Measurements from ENCODE around the gene IL10RB.

IL10RB gene

DNA sequence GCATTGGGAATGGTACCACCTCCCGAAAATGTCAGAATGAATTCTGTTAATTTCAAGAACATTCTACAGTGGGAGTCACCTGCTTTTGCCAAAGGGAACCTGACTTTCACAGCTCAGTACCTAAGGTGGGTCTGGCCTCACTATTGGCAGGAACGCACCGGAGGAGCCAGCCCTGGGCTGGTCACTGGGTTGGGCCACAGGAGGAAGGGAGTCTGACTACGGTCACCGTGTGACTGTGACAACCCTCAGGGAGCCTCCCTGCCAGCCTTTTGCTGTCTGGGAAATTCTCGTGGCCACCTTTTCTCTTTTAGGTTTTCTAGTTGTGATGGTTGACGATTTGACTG lies 2.2 kb downstream of the IL10RB start:
- no peak for DNase-seq

DNA sequence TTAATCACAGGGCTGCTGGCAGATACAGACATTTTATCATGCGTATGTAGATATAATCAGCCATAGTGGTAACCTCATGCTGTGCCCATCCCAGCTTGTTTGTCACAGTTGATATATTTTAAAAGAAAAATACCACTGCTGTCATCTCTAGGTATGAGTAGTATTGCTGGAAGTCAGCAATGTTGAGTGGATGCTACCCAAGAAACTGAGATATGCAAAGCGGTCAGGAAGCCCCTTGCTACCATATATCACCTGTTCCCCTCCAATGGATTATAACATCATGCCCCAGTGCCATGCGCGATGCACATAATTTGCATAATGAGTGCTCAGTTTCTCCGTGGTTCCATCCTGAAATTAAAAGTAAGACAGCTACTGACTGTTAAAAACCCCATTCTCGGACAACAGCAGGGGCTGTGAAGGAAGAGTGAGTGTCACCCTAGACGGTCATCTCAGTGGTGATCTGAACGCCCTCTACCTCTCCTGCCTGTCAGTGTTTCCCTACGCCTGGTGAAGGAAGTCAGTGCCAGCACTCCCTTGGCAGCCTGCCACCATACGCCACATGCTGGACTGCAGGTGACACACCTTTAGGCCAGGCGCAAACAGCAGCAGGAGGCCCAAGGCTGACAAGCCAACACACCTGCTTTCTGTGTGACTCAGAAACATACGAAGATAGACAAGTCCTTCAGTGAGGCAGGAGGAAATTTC lies 2.7 kb downstream of the IL10RB start:
- no peak for DNase-seq

DNA sequence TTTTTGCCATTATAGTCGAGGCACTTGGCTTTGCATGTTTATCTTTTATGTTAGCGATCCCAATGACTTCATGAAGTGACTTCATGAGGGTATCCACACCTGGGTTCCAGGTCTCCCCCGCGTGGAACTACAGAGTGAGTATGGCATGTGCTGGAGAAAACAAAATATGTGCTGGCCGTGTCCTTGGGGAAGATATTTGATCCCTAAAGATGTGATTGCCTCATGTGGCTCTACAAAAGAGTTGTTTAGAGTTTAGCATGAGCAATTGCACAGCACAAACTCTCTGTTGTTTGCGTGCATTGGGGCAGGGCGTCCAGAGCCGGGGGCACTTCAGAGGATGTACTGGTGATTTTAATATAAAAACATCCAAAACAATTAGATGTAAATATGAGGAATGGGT lies 4.8 kb downstream of the IL10RB start:
- DNase-seq: no peak

DNA sequence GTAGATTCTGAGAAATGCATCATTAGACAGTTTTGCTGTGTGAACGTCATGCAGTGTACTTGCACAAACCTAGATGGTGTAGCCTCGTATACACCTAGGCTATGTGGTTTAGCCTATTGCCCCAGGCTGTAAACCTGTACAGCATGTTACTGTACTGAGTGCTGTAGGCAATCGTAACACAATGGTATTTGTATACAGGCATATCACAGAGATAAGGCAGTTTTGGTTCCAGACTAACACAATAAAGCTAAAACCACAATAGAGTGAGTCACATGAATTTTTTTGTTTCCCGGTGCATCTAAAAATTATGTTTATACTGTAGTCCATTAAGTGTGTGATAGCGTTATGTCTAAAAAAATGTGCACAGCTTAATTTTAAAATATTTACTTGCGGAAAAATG lies 6.9 kb downstream of the IL10RB start:
- no peak for DNase-seq

DNA sequence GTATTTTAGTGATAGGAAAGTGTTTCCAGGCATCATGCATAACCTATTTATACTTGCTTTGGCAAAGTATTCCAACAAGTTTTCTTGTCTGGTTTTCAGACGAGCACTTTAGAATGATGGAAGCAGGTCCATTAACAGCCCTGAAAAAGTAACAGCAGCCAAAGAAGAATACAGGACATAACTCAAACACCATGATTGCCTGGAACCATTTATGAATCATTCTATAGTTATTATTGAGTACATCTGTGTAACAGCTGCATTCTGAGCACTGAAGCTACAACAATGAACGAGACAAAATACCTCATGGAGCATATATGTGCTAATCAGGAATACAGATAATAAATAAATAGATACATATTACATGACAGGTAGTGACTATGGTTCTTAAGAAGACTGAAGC lies 12.6 kb downstream of the IL10RB start:
- DNase-seq: no peak

DNA sequence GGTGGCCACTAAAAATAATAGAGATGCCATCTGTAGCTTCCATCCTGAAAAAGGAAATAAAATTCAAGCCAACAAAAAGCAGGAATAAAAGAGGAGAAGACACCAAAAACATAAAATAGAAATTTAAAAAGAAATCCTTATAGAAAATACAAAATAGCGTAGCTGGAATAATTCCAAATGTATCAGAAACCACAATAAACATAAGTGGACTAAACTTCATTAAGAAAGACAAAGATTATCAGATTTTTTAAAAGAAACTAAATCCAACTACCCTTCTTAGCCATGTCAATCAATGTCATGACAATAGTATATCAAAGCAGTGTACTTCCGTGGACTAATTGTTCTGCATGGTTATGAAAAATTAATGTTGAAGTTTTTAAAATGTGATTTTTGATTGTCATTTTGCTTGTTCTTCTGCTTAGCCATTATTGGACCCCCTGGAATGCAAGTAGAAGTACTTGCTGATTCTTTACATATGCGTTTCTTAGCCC lies 13.2 kb downstream of the IL10RB start:
- DNase-seq: no peak

DNA sequence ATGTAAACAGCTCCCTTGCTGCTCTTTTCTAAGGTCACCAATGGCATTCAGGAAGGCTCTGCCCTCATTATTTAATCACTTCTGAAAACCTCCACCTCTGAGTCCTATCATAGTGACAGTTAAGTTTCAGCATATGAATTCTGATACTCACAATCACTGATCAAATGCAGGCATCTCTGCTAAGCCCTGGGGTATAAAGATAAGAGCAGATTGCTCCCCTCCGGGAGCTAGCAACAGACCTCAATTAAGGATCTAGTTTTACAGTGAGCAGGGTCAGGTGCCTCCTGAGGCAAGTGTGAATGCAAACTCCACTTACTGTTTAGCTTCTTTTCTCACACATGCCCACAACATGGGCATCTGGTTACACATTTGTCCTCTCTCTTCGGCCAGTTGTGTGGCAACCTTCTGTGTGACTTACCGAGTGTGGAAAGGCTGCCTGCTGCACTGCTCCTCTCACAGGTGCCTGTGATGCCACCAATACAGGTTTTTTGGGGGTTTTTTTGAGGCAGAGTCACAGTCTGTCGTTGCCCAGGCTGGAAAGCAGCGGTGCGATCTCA lies 15.0 kb downstream of the IL10RB start:
- no peak for DNase-seq

DNA sequence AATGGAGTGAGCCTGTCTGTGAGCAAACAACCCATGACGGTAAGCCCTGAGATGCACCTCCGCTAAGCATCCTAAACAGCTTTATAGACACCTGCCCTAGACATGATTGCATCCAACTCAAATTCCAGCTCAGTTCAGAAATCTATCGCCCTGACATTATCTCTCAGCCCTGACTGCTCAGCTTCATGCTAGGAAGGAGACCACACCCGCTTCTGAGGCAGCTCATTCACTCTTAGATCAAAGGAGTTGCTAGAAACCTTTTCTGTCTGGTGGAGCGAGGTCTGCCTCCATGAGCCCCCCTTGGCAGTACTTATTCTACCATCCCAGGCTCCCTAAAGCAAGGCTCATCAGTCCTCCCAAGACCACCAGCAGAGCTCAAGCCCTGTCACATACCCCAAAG lies 17.0 kb downstream of the IL10RB start:
- no peak for DNase-seq

DNA sequence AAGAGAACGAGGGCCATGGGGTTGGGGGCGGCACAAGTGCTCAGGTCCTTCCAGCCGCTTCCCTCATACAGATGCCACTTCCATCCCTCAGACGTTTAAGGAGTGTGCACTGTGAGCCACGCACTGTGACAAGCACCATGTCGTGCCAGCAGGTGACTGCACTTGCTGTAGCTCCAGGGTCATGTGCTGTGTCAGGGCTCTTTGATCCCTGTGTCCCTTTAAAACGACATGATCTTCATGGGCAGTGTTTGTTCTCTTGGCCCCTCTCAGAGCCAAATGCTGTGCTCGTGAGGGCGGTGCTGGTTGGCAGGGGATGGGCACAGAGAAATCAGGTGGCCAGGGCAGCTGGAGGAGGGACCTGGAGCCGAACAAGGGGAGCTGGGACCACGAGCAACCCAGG lies 19.9 kb downstream of the IL10RB start:
- no peak for DNase-seq

DNA sequence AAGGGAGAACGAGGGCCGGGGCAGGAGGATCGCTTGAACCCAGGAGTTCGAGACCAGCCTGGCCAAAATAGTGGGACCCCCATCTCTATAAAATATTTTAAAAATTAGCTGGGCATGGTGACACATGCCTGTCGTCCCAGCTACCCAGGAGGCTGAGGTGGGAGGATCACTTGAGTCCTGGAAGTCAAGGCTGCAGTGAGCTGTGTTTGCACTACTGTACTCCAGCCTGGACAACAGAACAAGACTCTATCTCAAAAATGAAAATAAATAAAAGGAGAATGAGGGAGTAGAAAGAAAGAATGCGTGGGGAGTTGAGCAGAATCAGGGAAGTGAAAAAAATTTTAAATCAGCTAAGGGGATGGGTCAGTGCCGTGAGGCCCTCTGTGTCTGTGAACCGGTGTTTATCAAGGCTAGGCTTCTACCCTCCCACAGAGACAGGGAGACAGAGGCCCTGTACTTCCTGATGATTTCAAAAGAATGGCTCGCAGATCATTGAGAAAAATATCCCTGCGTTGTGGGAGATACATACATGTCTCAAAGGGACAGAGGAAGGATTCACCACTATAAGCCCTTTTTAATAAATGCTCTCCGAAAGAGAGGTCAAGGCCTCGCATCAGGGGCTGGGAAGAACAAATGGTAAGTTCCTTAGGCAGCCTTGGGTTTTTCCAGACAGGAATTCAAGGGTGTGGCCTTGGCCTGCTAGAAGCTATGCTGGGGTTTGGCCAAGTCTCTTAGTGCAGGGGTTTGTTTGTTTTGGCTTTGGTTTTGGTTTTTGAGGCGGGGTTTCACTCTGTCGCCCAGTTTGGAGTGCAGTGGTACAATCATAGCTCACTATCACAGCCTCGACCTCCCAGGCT lies 20.7 kb downstream of the IL10RB start:
- no peak for DNase-seq

DNA sequence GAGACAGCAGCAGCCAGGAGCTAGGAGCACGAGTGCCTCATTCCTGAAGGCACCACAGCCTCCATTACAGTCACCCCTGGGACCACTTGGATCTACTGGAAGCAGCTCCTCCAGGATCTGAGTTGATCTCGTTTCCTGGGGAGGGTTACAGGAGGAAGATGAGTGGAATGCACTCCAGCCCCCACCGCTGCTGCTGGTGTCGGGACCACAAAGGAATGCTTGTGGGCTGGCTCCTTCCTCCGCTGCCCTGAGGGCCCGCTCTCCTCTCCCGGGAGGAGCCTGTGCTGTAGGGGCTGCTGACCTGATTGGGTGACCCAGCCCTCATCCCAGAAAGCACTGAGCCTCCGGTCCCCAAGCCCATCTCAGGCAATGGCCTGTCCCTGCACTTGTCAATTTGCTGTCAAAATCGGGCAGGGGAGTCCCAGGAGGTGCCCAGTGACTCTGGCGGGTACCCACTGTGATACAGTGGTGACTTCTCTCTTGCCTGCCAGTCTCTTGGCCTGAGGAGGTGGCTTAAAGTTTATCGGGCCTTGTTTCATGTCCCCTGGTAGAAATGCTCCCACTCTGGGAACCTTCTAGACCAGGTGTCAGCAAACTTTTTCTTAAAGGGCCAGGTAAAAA lies 23.1 kb downstream of the IL10RB start:
- DNase-seq: no peak

DNA sequence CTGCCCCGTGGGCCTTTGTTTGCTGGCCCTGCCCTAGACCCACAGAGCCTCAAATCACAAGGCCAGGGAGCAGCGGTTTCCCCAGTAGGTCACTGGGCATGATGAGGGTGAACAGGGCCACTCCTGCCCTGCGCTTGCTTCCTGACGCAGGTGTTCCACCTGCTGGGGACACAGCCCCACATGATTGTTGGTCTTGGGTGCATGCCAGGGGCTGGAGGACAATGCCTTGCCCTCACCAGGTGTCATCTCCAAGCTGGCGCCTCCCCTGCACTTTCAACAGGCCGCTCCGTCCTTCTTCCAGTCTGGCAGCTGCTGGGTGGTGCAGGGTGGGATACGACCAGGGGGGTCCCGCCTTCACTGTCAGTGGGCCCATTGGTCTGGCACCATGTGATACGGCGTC lies 24.3 kb downstream of the IL10RB start:
- no peak for DNase-seq

DNA sequence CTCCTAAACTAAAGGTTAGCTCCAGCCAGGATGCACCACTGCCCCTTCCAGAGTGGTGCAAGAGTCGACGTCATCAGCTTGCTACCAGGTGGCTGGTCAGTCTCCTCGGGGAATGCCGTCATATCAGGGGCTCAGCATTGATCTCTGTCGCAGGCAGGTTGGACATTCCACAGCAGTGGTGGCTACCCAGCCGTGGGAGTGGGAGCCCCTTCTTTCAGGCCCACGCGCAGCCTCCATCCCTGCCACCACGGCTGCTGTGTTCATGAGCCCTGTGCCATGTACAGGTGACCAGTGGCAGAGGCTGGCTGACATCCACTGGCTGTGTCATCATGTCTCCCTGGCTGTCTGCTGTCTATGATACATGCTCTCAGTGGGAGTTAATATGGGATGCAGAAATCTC lies 25.5 kb downstream of the IL10RB start:
- no peak for DNase-seq

DNA sequence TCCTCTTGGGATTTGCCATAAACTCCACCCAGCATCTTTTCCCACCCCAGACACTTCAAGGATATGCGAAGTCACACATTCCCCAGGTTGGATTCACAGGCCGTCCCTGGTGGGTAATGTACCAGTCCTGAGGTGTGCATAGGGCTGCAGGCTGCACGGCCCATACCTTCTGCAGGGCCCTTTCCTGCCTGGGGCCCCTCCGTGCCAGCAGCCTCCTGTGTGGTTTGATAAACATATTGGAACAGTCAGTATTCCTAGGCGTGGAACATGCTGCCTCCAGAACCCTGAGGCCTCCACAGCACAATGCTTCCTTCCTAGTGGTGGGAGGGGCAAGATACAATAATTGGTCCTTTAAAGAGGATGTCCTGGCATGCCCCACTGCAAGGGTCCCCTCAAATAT lies 26.6 kb downstream of the IL10RB start:
- no peak for DNase-seq

DNA sequence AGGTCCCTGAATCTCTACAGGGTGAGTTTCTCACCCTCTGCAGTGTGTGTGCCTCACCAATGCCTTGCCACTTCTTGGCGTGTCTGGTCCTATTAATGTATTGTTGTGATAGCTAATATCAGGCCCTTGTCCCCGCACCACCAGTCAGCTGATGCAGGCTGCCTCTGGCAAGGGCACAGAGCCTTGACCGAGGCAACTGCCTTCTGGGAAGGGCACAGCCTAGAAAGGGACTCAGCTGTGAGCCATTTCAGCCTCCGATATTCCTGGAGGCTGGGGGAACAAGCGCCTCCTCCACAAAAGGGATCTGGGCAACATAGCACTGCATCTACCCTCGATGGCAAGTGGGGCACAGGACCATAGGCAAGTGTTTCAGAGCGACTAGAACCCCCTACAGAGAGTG lies 27.0 kb downstream of the IL10RB start:
- no peak for DNase-seq

DNA sequence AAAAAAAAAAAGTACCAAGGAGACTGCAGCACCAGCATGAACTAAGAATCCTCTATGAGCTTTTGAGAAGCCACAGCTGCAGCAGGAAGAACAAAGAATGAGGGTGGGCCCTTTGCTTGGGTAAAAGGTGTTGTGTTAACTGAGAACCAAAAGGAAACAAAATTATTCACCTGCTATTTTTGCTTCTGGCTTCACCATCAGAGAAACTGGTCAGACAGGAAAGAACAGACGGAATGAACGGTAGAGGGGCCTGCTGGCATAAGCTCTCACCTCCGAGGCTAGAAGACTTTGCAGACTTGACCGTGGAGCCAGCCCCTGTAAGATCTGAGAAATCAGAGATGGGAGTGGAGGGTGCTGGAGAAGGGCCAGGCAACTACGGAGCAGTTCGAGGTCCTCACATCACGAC lies 27.6 kb downstream of the IL10RB start:
- DNase-seq: no peak

DNA sequence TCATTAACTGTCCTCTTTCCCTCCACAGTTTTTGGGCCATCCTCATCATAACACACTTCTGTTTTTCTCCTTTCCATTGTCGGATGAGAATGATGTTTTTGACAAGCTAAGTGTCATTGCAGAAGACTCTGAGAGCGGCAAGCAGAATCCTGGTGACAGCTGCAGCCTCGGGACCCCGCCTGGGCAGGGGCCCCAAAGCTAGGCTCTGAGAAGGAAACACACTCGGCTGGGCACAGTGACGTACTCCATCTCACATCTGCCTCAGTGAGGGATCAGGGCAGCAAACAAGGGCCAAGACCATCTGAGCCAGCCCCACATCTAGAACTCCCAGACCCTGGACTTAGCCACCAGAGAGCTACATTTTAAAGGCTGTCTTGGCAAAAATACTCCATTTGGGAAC lies 30.0 kb downstream of the IL10RB start:
- no peak for DNase-seq

DNA sequence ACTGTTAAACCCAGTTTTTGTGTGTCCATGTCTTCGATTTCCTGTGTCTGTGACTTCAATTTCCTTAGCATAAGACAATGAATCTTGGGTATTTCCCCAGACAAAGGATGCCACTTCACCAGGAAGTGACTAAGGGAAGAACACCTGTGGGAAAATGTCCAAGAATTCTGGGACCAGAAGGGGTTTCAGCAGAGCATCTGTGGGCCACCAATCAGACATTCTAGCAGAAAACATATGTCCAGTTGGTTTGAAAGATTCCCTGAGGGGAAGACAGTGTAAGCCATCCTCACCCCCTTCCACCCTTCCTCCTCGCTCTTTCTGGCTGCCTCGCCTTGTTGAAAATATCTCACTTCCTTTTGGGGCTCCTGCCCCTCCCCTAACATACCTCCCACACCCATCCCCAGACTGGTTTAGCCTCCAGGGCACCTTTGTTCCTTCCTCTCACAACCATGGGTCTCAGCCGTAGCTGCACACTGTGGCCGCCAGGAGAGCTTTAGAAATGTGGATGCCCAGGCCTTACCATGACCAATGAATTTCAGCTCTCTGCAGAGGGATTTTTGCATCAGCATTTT lies 33.1 kb downstream of the IL10RB start:
- DNase-seq: no peak

DNA sequence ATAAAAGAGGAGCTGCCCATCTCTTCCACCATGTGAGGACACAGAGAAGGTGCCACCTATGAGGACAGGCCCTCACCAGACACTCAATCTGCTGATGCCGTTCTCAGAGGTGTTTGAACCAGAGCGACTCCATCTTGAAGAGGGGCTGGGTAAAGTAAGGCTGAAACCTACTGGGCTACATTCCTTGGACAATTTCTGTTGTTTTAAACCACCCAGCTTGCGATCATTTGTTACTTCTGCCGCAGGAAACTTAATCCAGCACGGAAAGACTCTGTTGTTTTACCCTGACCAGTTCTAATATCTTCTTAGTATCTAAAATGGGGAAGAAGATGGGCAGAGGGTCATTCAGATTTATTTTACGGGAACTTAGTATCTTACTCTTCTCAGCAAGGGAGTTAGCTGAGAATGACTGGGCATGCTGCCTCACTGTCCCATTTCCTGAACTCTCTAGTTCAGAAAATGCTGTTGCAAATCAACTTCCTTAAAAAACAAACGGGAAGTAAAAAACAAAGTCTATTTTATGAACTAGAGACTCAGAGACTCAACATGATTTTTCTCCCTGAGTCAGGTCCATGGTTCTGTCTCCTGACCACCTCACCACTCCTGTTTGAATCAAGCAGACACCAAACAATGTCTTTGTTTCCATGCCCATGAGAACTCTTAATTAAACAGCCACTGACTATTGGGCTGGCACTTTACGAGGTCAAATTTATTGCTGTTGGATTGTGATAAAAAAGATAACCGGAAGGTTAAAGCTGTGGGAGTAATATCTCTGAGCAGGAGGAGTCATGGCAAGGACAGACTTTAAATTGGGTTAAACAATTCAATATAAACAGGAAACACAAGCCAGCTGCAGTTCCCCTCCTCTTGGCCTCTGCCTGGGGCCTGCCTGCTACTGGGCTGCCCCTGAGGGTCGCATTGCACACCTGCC lies 34.8 kb downstream of the IL10RB start:
- no peak for DNase-seq

DNA sequence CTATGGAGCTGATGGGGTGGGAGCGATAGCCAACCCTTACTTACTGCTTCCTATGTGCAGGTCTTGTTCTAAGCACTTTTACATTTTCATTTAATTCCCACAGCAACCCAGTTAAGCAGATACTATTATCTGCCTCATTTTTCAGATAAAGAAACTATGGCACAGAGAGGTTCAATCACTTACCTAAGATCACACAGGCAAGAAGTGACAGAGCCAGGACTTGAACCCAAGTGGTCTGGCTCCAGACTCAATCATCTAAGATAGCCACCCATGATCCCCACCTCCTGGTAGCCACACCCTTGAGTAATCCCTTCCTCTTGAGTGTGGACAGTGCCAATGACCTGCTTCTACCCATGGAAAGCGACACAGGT lies 35.5 kb downstream of the IL10RB start:
- DNase-seq: no peak

DNA sequence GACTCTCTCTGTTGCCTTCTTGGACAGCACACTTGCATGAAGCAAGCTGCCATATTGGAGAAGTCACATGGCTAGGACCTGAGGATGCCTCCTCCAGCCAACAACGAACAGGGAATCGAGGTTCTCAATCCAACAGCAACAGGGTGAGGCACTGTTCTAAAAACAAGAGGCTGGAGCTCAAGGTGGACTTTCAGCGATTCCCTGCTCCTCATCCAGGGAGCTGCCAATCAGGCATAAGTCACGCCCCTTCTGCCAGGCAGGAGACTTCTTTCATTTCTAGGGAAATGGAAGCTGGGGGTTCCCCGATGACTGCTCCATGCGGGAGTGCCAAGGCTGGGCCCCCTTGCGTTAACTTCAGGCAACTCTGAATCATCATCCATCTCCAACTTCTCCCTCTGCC lies 35.9 kb downstream of the IL10RB start:
- no peak for DNase-seq

DNA sequence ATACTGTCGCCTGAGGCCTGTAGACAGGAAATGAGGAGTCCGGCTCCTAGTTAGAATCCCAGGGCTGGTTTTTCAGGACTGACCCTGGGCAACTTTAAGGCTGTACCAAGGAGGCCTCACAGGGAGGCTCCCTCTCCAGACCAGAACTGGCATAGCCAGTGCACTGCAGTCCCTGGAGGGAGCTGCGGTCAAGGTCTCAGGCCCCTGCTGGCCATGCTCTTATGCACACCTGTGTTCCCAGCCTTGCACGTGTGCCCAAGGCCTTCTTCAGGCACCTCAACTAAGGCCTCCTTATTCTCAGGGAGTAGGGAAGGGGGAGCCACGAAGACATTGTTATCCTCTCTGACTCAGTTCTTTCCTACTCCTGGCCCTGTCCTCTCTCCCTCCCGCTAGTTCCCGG lies 36.6 kb downstream of the IL10RB start:
- DNase-seq: no peak

DNA sequence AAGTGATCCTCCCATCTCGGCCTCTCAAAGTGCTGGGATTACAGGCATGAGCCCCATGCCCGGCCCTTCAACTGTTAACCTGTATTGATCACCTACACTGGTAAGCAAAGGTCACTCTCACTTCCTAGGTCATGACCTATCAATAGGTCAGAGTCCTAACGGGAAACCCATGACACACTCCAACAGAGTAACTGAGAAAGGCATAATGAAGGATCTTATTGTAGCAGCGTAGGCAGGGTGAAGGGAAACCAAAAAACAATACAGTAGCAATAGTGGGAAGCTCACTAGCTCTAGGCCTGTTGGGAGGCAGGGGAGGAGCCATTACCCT lies 39.1 kb downstream of the IL10RB start:
- DNase-seq: no peak
